HEK293T (cell line): ENCODE measurements around the gene FOXO1.

Source experiments
- CTCF ChIA-PET: fragments of 350-600 bp; formaldehyde crosslinking; extraction: SDS; loops from one replicate; lab custom pipeline; 2021; ENCODE audit warnings: antibody characterized with exemption, inconsistent platforms; lab: Yijun Ruan, JAX
- POLR2A ChIA-PET: fragments of 350-600 bp; formaldehyde crosslinking; extraction: SDS; loops from one replicate; lab custom pipeline; 2020; ENCODE audit warnings: antibody characterized with exemption, inconsistent platforms; lab: Yijun Ruan, JAX
- DNase-seq: peaks from one replicate; pipeline ENCODE4 v3.0.0; 2012; ENCODE audit warnings: mixed read lengths; ENCODE audit errors: extremely low spot score
- ARNT ChIP-seq: fragments of 450-650 bp; IDR thresholded peaks from 2 replicates; pipeline ENCODE4 v1.6.1; 2017; ENCODE audit warnings: mild to moderate bottlenecking
- BHLHE40 ChIP-seq: fragments of 450-650 bp; IDR thresholded peaks from 2 replicates; pipeline ENCODE4 v1.6.1; 2016; ENCODE audit warnings: mild to moderate bottlenecking, moderate library complexity, borderline replicate concordance
- CTBP1 ChIP-seq: fragments of 450-650 bp; IDR thresholded peaks from 2 replicates; pipeline ENCODE4 v1.6.1; 2016; ENCODE audit warnings: borderline replicate concordance
- ELF4 ChIP-seq: fragments of 450-650 bp; IDR thresholded peaks from 2 replicates; pipeline ENCODE4 v1.6.1; 2017; ENCODE audit warnings: antibody characterized with exemption
- FOXA1 ChIP-seq: fragments of 450-650 bp; IDR thresholded peaks from 2 replicates; pipeline ENCODE4 v1.6.1; 2016; ENCODE audit warnings: mild to moderate bottlenecking
- FOXK2 ChIP-seq: fragments of 450-650 bp; IDR thresholded peaks from 2 replicates; pipeline ENCODE4 v1.6.1; 2016; ENCODE audit warnings: mild to moderate bottlenecking
- FOXM1 ChIP-seq: fragments of 450-650 bp; IDR thresholded peaks from 2 replicates; pipeline ENCODE4 v1.6.1; 2017; ENCODE audit warnings: mild to moderate bottlenecking, borderline replicate concordance
- HDGF ChIP-seq: fragments of 450-650 bp; IDR thresholded peaks from 2 replicates; pipeline ENCODE4 v1.6.1; 2017; ENCODE audit warnings: antibody characterized with exemption, borderline replicate concordance
- L3MBTL2 ChIP-seq: fragments of 450-650 bp; conservative IDR thresholded peaks from 2 replicates; pipeline ENCODE4 v1.6.1; 2016; ENCODE audit warnings: mild to moderate bottlenecking
- LEF1 ChIP-seq: fragments of 450-650 bp; IDR thresholded peaks from 2 replicates; pipeline ENCODE4 v1.6.1; 2017; ENCODE audit warnings: mild to moderate bottlenecking, borderline replicate concordance
- NFRKB ChIP-seq: fragments of 450-650 bp; IDR thresholded peaks from 2 replicates; pipeline ENCODE4 v1.6.1; 2016; ENCODE audit warnings: mild to moderate bottlenecking, moderate library complexity
- SP1 ChIP-seq: fragments of 450-650 bp; IDR thresholded peaks from 2 replicates; pipeline ENCODE4 v1.6.1; 2017
- SUZ12 ChIP-seq: fragments of 450-650 bp; IDR thresholded peaks from 2 replicates; pipeline ENCODE4 v1.6.1; 2016; ENCODE audit warnings: mild to moderate bottlenecking
- TARDBP ChIP-seq: fragments of 450-650 bp; IDR thresholded peaks from 2 replicates; pipeline ENCODE4 v1.6.1; 2016
- ZNF384 ChIP-seq: fragments of 450-650 bp; IDR thresholded peaks from 2 replicates; pipeline ENCODE4 v1.6.1; 2016
- TF ChIP-seq, protein P1 (sequence below): fragments of 450-650 bp; IDR thresholded peaks from 2 replicates; pipeline ENCODE4 v1.6.1; 2016

FOXO1 gene

DNA sequence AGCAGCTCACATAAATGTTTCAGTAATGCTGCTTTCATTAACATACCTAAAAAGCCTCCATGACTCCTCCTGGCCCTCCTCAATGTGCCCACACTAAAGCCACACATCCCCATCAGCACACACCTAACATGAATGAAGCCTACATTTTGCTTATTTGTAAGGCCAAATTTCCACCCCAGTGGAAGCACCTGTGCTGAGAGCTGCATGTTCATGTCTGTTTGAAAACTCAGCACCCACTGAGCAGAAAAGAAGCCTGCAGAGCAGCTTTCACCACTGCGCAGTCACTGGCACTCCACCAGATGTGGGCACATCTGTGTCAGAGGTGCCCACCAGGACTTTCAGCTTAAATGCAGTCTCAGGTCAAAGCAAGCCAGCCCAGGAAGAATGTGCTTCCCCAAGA is 93.5 kb downstream of the FOXO1 start:
- TF ChIP-seq FOXA1 (no peak), ARNT (no peak)
- DNase-seq = no peak
- POLR2A ChIA-PET = no interaction called here
- CTCF ChIA-PET = no interaction called here

- DNase-seq = no peak
- ChIA-PET CTCF (no interaction called here), POLR2A (interaction anchor here (0.6 kb wide), 1 partner anchor 24 kb away, joined by 3 read pairs; no protein-coding TSS in a partner anchor)
- TF ChIP-seq ARNT (no peak), FOXA1 (no peak), FOXM1 (no peak), LEF1 (no peak), ELF4 (no peak), TARDBP (no peak), L3MBTL2 (no peak)
Measured at GRCh38 chr13:40571338-40571963, 95.0 kb downstream of the FOXO1 start.

GRCh38 chr13:40570930-40571329 is 95.5 kb downstream of the FOXO1 start:
- POLR2A ChIA-PET = no interaction called here
- CTCF ChIA-PET = no interaction called here
- DNase-seq = no peak
- TF ChIP-seq FOXM1 (no peak), HDGF (no peak), LEF1 (no peak), FOXK2 (no peak), ZNF384 (no peak), BHLHE40 (no peak), SP1 (no peak), ELF4 (no peak), TARDBP (no peak), SUZ12 (no peak), NFRKB (no peak), L3MBTL2 (no peak)
- TF ChIP-seq, protein P1, sequence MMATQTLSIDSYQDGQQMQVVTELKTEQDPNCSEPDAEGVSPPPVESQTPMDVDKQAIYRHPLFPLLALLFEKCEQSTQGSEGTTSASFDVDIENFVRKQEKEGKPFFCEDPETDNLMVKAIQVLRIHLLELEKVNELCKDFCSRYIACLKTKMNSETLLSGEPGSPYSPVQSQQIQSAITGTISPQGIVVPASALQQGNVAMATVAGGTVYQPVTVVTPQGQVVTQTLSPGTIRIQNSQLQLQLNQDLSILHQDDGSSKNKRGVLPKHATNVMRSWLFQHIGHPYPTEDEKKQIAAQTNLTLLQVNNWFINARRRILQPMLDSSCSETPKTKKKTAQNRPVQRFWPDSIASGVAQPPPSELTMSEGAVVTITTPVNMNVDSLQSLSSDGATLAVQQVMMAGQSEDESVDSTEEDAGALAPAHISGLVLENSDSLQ = no peak

GRCh38 chr13:40569024-40569350 is 97.5 kb downstream of the FOXO1 start:
- CTCF ChIA-PET = interaction anchor here (0.6 kb wide), 1 partner anchor 136 kb away, joined by 3 read pairs; no protein-coding TSS in a partner anchor
- POLR2A ChIA-PET = no interaction called here
- TF ChIP-seq LEF1 = no peak
- TF ChIP-seq FOXM1 = no peak
- TF ChIP-seq ZNF384 = no peak
- TF ChIP-seq, protein P1 = no peak
- DNase-seq = no peak

DNA sequence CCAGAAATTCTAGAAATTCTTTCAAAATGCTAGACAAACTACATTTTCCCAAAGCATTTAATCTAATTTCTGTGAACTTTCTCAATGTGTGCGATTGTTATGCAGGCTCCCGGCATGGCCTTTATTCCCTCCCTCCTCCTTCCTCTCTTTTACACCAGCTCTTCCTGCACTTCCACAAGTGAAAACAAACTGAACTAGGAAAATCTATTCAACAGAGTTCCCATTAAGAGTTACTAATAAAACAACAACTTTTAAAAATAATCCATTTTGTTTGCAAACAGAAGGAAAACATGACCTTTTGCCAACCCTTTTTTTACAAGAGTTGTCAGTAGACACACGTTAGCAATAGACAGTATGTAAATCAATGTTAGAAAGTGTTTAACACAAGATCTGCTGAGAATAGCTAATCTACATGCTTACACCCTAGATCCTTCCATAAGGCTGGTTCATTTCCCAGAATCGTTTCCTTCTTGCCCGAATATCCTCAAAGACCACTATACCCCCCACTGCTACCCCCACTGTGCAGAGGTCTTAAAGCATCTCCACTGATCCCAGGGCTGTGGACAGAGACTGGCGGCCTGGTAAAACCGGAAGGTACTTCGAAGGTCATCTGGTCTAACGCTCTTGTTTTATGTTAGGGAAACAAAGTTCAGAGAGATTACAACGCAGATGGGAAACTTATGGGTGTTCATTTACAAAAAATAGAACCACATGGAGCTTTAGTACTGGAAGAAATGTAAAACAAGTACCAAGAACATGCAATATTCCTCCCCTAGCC is 98.0 kb downstream of the FOXO1 start:
- CTCF ChIA-PET = interaction anchor here (0.6 kb wide), 1 partner anchor 135 kb away, joined by 3 read pairs; no protein-coding TSS in a partner anchor

DNA sequence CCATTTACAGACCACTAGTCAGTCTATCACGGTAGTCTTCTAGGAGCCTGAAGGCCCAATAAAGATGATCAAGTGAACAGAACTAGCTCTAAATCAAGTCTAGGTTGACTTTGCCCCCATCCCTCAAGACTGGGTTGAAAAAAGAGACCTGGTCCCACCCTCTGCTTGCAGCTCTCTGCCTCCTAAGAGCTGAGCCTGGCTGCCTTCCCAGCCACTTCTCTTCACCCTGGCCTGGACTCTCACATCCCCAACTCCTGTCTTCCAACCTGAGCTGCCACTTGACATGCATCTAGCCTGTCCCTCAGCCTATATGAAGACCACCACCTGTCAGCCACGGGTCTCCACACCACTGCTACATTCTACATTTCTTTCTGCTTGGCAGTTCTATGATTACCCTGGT is 99.6 kb downstream of the FOXO1 start:
- ChIA-PET CTCF (no interaction called here), POLR2A (no interaction called here)
- DNase-seq = no peak
- no peak for TF ChIP-seq NFRKB
- TF ChIP-seq TARDBP = no peak

More for the DNA sequence above, 98.0 kb downstream of the FOXO1 start:
- POLR2A ChIA-PET = no interaction called here
- DNase-seq = no peak
- TF ChIP-seq HDGF (no peak), NFRKB (no peak), ZNF384 (no peak), FOXK2 (no peak), BHLHE40 (no peak), CTBP1 (no peak), SUZ12 (no peak), SP1 (no peak), ELF4 (no peak), ARNT (no peak), L3MBTL2 (no peak), TARDBP (no peak)
- TF ChIP-seq, protein P1 = no peak
